B cell (primary cell): ENCODE data around the gene JAML. TPM values are rescaled to one million over a fixed set of nuclear protein-coding genes. Genes with fewer than 3 reads are reported as not detected.

Experiments
- ATAC-seq: fragments of 200-7000 bp; cut with Tn5 transposase; one replicate; pipeline ENCODE4 v1.10.0; 2021; ENCODE audit warnings: low read depth, mild to moderate bottlenecking, moderate number of reproducible peaks, moderate library complexity
- CTCF ChIA-PET: fragments of 350-600 bp; sonication (Branson Sonifier 250); formaldehyde crosslinking; loops from one replicate; lab custom pipeline; 2021; ENCODE audit warnings: antibody characterized with exemption, inconsistent platforms; lab: Charles Lee
- POLR2A ChIA-PET: fragments of 350-600 bp; sonication (Branson Sonifier 250); formaldehyde crosslinking; loops from one replicate; lab custom pipeline; 2021; ENCODE audit warnings: antibody characterized with exemption; lab: Charles Lee
- DNase-seq: peaks from one replicate; pipeline ENCODE4 v3.0.0; 2013
- H2AFZ ChIP-seq: 2 replicates; pipeline ENCODE4 v1.6.1; 2012; ENCODE audit warnings: mild to moderate bottlenecking, low read depth, low read length; ENCODE audit not compliant: insufficient read depth, poor library complexity, severe bottlenecking
- H3K27ac ChIP-seq, 2 donors: 1 replicate in 1 of 2; 2 replicates in 1 of 2; pipeline ENCODE4 v1.5.1; 2012 to 2013; ENCODE audit warnings: low read length in 2 of 2, mild to moderate bottlenecking in 2 of 2, moderate library complexity in 1 of 2
- H3K27me3 ChIP-seq, 4 experiments: fragments of 200-600 bp in 1 of 4; sonication (generic) in 1 of 4; replicated peaks in 1 of 4; 1 replicate in 2 of 4; 2 replicates in 2 of 4; pipeline versions ENCODE4 v1.6.1 to v1.7.0; 2013 to 2016; ENCODE audit warnings: low read length in 3 of 4, mild to moderate bottlenecking in 2 of 4, mixed read lengths in 1 of 4, moderate library complexity in 1 of 4; ENCODE audit not compliant: insufficient read depth in 4 of 4, control insufficient read depth in 3 of 4; ENCODE audit errors: control extremely low read depth in 1 of 4
- H3K36me3 ChIP-seq, 2 experiments: replicated peaks in 1 of 2; 1 replicate in 1 of 2; 2 replicates in 1 of 2; pipeline versions ENCODE4 v1.6.1 to v1.7.1; 2013; ENCODE audit warnings: low read length in 1 of 2; ENCODE audit not compliant: insufficient read depth in 2 of 2, control insufficient read depth in 1 of 2; ENCODE audit errors: control extremely low read depth in 1 of 2, extremely low read depth in 1 of 2
- H3K4me1 ChIP-seq, 2 donors: fragments of 200-600 bp in 1 of 2; sonication (generic) in 1 of 2; 1 replicate in 1 of 2; 2 replicates in 1 of 2; pipeline versions ENCODE4 v1.5.1 to v1.6.1; 2013 to 2017; ENCODE audit warnings: low read length in 2 of 2; ENCODE audit not compliant: control insufficient read depth in 2 of 2, insufficient read depth in 2 of 2
- H3K4me2 ChIP-seq: replicated peaks from 2 replicates; pipeline ENCODE3; 2012; ENCODE audit warnings: mild to moderate bottlenecking, low read depth, low read length; ENCODE audit not compliant: poor library complexity, severe bottlenecking
- H3K4me3 ChIP-seq, 5 experiments: fragments of 200-600 bp in 1 of 5; sonication (generic) in 1 of 5; 1 replicate in 3 of 5; 2 replicates in 2 of 5; pipeline versions ENCODE4 v1.5.1 to v1.7.0; 2011 to 2016; ENCODE audit warnings: low read length in 4 of 5, mild to moderate bottlenecking in 4 of 5, low read depth in 2 of 5, control low read depth in 1 of 5, moderate library complexity in 1 of 5; ENCODE audit not compliant: insufficient read depth in 1 of 5; ENCODE audit errors: control extremely low read depth in 1 of 5, extremely low read depth in 1 of 5
- H3K79me2 ChIP-seq: fragments of 200-600 bp; sonication (generic); one replicate; pipeline ENCODE4 v1.6.0; 2016; ENCODE audit warnings: low read length; ENCODE audit not compliant: control insufficient read depth, insufficient read depth
- H3K9ac ChIP-seq: fragments of 200-600 bp; sonication (generic); 2 replicates; pipeline ENCODE4 v1.6.1; 2017; ENCODE audit warnings: mild to moderate bottlenecking, low read length, moderate library complexity
- H3K9me3 ChIP-seq, 3 donors: one replicate each; pipeline versions ENCODE4 v1.6.1 to v1.7.1; 2013; ENCODE audit warnings: low read length in 2 of 3; ENCODE audit not compliant: control insufficient read depth in 2 of 3, insufficient read depth in 1 of 3; ENCODE audit errors: control extremely low read depth in 1 of 3
- H4K20me1 ChIP-seq: 2 replicates; pipeline ENCODE4 v1.6.0; 2012; ENCODE audit warnings: mild to moderate bottlenecking, low read length; ENCODE audit not compliant: insufficient read depth, control insufficient read depth, poor library complexity, severe bottlenecking
- H3K27ac Mint-ChIP-seq: one replicate; pipeline ENCODE4 v1.8.0; 2021; ENCODE audit warnings: mixed read lengths
- H3K27me3 Mint-ChIP-seq: one replicate; pipeline ENCODE4 v1.8.0; 2021; ENCODE audit warnings: mixed read lengths
- H3K4me1 Mint-ChIP-seq: one replicate; pipeline ENCODE4 v1.8.0; 2021; ENCODE audit warnings: mixed read lengths
- H3K4me3 Mint-ChIP-seq: one replicate; pipeline ENCODE4 v1.8.0; 2021; ENCODE audit warnings: mixed read lengths
- H3K9me3 Mint-ChIP-seq: one replicate; pipeline ENCODE4 v1.8.0; 2022; ENCODE audit warnings: mixed read lengths; ENCODE audit not compliant: insufficient read depth
- EZH2 ChIP-seq: IDR thresholded peaks from 2 replicates; pipeline ENCODE4 v1.6.1; 2012; ENCODE audit warnings: borderline replicate concordance, low read depth, mild to moderate bottlenecking, moderate library complexity, low read length; ENCODE audit not compliant: insufficient read depth, poor library complexity, severe bottlenecking
- WGBS: methylation state at CpG from one replicate; pipeline ENCODE4 v1.1.5; 2013; ENCODE audit warnings: missing lambda C conversion rate; ENCODE audit not compliant: insufficient coverage; 5-methylcytosine and 5-hydroxymethylcytosine counted together
- intact Hi-C: fragments of 100-400 bp; cut with micrococcal nuclease; formaldehyde crosslinking; loops from one replicate; pipeline ENCODE4 v1.10.0; 2022
- polyA plus RNA-seq: library from polyadenylated mRNA; depleted of rRNA; stranded (reverse); fragments of >200 nt; gene quantifications from 2 replicates; pipeline ENCODE4 v1.2.3, GENCODE V29; 2012
- total RNA-seq, 2 donors: library from RNA; stranded (reverse); fragments of 120-200 nt in 1 of 2; gene quantifications; 1 replicate in 1 of 2; 2 replicates in 1 of 2; pipeline versions ENCODE4 v1.2.3 to v1.2.4, GENCODE V29; 2013 to 2022
- TF ChIP-seq, protein P1 (sequence below): fragments of 200-600 bp; IDR thresholded peaks from one replicate; pipeline ENCODE4 v1.8.0; 2022; ENCODE audit warnings: antibody characterized with exemption, mild to moderate bottlenecking

JAML gene
- total and polyA plus RNA-seq, 2 donors (not counting 1 experiment from before 2014, with no cell fraction given): 1.0 to 9.6 TPM

DNA sequence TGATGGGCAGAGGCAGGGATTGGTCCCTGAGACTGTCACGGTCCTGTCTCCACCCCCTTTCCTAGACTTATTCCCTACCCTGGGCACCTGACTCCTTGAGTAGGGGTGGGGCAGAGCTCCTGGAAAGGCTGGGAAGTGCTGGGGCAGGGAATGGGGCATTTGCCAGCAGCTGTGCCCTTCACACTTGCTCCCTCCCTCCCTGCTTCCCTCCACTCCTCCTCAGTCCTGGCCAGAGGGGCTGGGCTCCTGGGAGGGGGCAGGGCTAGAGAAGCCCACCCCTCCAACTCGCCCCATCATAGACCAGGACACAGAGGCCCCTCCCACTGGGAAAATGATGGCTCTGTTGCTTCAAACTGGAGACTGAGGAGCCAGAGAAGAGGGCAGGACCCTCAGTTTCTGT, 59.9 kb downstream of the JAML start:
- no peak overlapping the region for H3K4me3 ChIP-seq
- ChIA-PET CTCF (no interaction called here), POLR2A (no interaction called here)
- ATAC-seq (no peak), DNase-seq (no peak)
- H3K27ac ChIP-seq: no peak overlapping the region
- no peak overlapping the region for H3K4me3 Mint-ChIP-seq
- no peaks in the 10 kb centered on the region for H3K9me3 ChIP-seq
- no peaks in the 10 kb centered on the region for H3K4me1 ChIP-seq
- intact Hi-C loops: no loop called here
- H3K27me3 Mint-ChIP-seq: peaks cover 37% of the 10 kb centered on the region
- no peak overlapping the region for H3K4me2 ChIP-seq
- H4K20me1 ChIP-seq: no peaks in the 10 kb centered on the region
- H3K9me3 Mint-ChIP-seq: no peaks in the 10 kb centered on the region
- no peak overlapping the region for H2AFZ ChIP-seq
- no peaks in the 10 kb centered on the region for H3K79me2 ChIP-seq
- H3K4me1 Mint-ChIP-seq: no peaks in the 10 kb centered on the region
- no CpG with 5 or more reads among the region's 2 CpGs for WGBS
- TF ChIP-seq, protein P1, sequence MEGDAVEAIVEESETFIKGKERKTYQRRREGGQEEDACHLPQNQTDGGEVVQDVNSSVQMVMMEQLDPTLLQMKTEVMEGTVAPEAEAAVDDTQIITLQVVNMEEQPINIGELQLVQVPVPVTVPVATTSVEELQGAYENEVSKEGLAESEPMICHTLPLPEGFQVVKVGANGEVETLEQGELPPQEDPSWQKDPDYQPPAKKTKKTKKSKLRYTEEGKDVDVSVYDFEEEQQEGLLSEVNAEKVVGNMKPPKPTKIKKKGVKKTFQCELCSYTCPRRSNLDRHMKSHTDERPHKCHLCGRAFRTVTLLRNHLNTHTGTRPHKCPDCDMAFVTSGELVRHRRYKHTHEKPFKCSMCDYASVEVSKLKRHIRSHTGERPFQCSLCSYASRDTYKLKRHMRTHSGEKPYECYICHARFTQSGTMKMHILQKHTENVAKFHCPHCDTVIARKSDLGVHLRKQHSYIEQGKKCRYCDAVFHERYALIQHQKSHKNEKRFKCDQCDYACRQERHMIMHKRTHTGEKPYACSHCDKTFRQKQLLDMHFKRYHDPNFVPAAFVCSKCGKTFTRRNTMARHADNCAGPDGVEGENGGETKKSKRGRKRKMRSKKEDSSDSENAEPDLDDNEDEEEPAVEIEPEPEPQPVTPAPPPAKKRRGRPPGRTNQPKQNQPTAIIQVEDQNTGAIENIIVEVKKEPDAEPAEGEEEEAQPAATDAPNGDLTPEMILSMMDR: no peak
- no peak for TF ChIP-seq EZH2
- no peaks in the 10 kb centered on the region for H3K36me3 ChIP-seq
- peaks cover 0 to 17% (median 2%) of the 10 kb centered on the region in 4 experiments for H3K27me3 ChIP-seq
- H3K27ac Mint-ChIP-seq: no peak overlapping the region
- no peak overlapping the region for H3K9ac ChIP-seq

DNA sequence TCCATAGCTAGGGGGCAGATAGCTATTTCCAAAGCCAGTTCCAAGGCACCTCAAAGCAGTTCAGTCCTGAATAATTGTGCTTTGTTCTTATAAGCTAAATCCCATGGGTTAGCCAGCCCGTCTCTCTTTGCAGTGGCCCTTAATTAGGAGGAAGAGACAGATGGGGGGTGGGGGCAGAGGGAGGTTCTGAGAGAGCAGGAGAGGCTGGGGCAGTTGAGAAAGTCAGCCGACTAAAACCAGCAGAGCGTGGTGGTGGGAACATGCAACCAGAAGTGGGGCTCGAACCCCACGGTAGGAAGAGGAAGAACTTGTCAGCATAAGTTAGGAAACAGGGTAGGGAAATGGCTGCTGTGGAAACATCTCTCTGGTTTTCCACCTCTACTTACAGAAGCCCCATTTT, 61.3 kb downstream of the JAML start:
- no peaks in the 10 kb centered on the region for H3K79me2 ChIP-seq
- no peak overlapping the region for H3K27ac ChIP-seq
- no peaks in the 10 kb centered on the region for H3K9me3 ChIP-seq
- H3K9me3 Mint-ChIP-seq: no peaks in the 10 kb centered on the region
- H3K4me2 ChIP-seq: no peak overlapping the region
- no peak overlapping the region for H3K4me3 ChIP-seq
- H3K4me1 ChIP-seq: no peaks in the 10 kb centered on the region
- no peak for TF ChIP-seq EZH2
- TF ChIP-seq, protein P1: no peak
- 82% methylated on average over 5 of the region's 5 CpGs for WGBS
- H3K27ac Mint-ChIP-seq: no peak overlapping the region
- H3K4me1 Mint-ChIP-seq: no peaks in the 10 kb centered on the region
- intact Hi-C loops: no loop called here
- H3K4me3 Mint-ChIP-seq: no peak overlapping the region
- ATAC-seq (no peak), DNase-seq (no peak)
- no peak overlapping the region for H3K9ac ChIP-seq
- H3K36me3 ChIP-seq: no peaks in the 10 kb centered on the region
- ChIA-PET CTCF (interaction anchor here (1.1 to 2.0 kb wide), 2 partner anchors 8 to 10 kb away, joined by 4 to 5 read pairs; no protein-coding TSS in a partner anchor), POLR2A (interaction anchor here (0.6 kb wide), 1 partner anchor 93 kb away, joined by 3 read pairs; no protein-coding TSS in a partner anchor)
- H3K27me3 Mint-ChIP-seq: peaks cover 41% of the 10 kb centered on the region
- H3K27me3 ChIP-seq: peaks cover 0 to 20% (median 2%) of the 10 kb centered on the region in 4 experiments
- H4K20me1 ChIP-seq: no peaks in the 10 kb centered on the region
- no peak overlapping the region for H2AFZ ChIP-seq
